HepG2 (cell line): Measurements from ENCODE around the gene TCAF1. TPM values are rescaled to one million over a fixed set of nuclear protein-coding genes. Genes with fewer than 3 reads are reported as not detected.

Source experiments
- ELF1 ChIP-seq: sonication (generic); formaldehyde crosslinking; IDR thresholded peaks from 2 replicates; pipeline ENCODE4 v1.4.0; 2020; ENCODE audit warnings: missing genetic modification reagents
- MXD4 ChIP-seq: IDR thresholded peaks from 2 replicates; pipeline ENCODE4 v1.6.1; 2016; ENCODE audit warnings: mild to moderate bottlenecking, missing biosample characterization, missing genetic modification reagents
- POLR2A ChIP-seq, 2 experiments: IDR thresholded peaks; 2 replicates each; pipeline ENCODE4 v1.6.1; 2011; ENCODE audit warnings: low read depth in 2 of 2, low read length in 2 of 2, mild to moderate bottlenecking in 1 of 2, moderate library complexity in 1 of 2; ENCODE audit not compliant: insufficient read depth in 1 of 2
- ZBTB3 ChIP-seq: sonication (generic); formaldehyde crosslinking; IDR thresholded peaks from 2 replicates; pipeline ENCODE4 v1.4.0; 2020; ENCODE audit warnings: low read depth, mild to moderate bottlenecking, moderate library complexity, missing genetic modification reagents, borderline replicate concordance
- ZNF441 ChIP-seq: sonication (generic); formaldehyde crosslinking; IDR thresholded peaks from 2 replicates; pipeline ENCODE4 v1.7.0; 2021; ENCODE audit warnings: missing genetic modification reagents, borderline replicate concordance
- ZNF570 ChIP-seq: sonication (generic); formaldehyde crosslinking; IDR thresholded peaks from 2 replicates; pipeline ENCODE4 v1.4.0; 2020; ENCODE audit warnings: mild to moderate bottlenecking, missing genetic modification reagents, borderline replicate concordance
- ZNF674 ChIP-seq: sonication (generic); formaldehyde crosslinking; IDR thresholded peaks from 2 replicates; pipeline ENCODE4 v1.5.0; 2020; ENCODE audit warnings: low read depth, mild to moderate bottlenecking, missing genetic modification reagents
- ZNF768 ChIP-seq: sonication (generic); formaldehyde crosslinking; IDR thresholded peaks from 2 replicates; pipeline ENCODE4 v1.4.0; 2020; ENCODE audit warnings: missing genetic modification reagents
- polyA plus RNA-seq, 8 experiments: library from polyadenylated mRNA; depleted of rRNA in 3 of 8; stranded (reverse) in 7 of 8; unstranded in 1 of 8; fragments of >200 nt; fragmentation: Illumina TruSeq in 4 of 8; extraction: Trizol in 4 of 8; gene quantifications; 2 replicates each; pipeline versions ENCODE4 v1.2.1 to v1.2.3, GENCODE V29; 2011 to 2016; ENCODE audit warnings: low read depth in 4 of 8, missing spikeins in 1 of 8, mixed read lengths in 1 of 8; ENCODE audit not compliant: insufficient read depth in 1 of 8
- total RNA-seq, 5 experiments: library from RNA; depleted of rRNA; stranded (reverse); fragments of >200 nt; fragmentation: Illumina TruSeq; extraction: Trizol; gene quantifications; 2 replicates each; pipeline ENCODE4 v1.2.3, GENCODE V29; 2016; ENCODE audit warnings: low read depth in 1 of 5
- TF ChIP-seq, protein P1 (sequence below): sonication (generic); formaldehyde crosslinking; IDR thresholded peaks from 2 replicates; pipeline ENCODE4 v1.5.0; 2020; ENCODE audit warnings: mild to moderate bottlenecking, missing genetic modification reagents, moderate library complexity
- TF ChIP-seq, protein P2 (sequence below): sonication (generic); formaldehyde crosslinking; IDR thresholded peaks from 2 replicates; pipeline ENCODE4 v1.4.0; 2020; ENCODE audit warnings: missing genetic modification reagents
- TF ChIP-seq, protein P3 (sequence below): sonication (generic); formaldehyde crosslinking; IDR thresholded peaks from 2 replicates; pipeline ENCODE4 v1.4.0; 2020; ENCODE audit warnings: mild to moderate bottlenecking, missing genetic modification reagents
- TF ChIP-seq, protein P4 (sequence below), 2 experiments: fragments of 450-650 bp in 1 of 2; sonication (generic) in 1 of 2; formaldehyde crosslinking in 1 of 2; IDR thresholded peaks; 2 replicates each; pipeline versions ENCODE4 v1.6.1 to v1.8.0; 2016 to 2022; ENCODE audit warnings: antibody characterized with exemption in 1 of 2, mild to moderate bottlenecking in 1 of 2, missing genetic modification reagents in 1 of 2

TCAF1 gene
- total and polyA plus RNA-seq, 2 of the 13 experiments (the other 11 are each of a cell fraction or from before 2014, with no cell fraction given), result 36.2 to 101 TPM

DNA sequence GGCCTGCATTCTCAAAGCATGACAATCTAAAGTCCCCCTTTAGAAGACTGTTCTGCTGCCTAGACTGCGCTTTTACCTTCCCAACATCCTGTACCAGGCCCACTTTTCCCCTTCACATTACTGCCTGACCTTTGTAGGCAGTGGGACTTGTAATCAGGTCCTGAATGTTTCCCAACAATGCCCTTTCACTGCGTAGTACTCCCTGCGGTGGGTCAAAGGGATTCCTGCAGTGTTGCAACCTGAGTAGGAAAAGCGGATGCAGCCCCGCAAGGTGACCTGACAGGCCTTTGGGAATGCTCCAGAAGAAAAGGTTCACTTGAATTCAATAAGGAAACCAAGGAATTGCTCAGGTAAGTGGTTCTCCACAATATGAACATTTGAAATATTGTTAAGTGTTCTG lies 4.9 kb upstream of the TCAF1 start (continued):
- TF ChIP-seq, protein P1, sequence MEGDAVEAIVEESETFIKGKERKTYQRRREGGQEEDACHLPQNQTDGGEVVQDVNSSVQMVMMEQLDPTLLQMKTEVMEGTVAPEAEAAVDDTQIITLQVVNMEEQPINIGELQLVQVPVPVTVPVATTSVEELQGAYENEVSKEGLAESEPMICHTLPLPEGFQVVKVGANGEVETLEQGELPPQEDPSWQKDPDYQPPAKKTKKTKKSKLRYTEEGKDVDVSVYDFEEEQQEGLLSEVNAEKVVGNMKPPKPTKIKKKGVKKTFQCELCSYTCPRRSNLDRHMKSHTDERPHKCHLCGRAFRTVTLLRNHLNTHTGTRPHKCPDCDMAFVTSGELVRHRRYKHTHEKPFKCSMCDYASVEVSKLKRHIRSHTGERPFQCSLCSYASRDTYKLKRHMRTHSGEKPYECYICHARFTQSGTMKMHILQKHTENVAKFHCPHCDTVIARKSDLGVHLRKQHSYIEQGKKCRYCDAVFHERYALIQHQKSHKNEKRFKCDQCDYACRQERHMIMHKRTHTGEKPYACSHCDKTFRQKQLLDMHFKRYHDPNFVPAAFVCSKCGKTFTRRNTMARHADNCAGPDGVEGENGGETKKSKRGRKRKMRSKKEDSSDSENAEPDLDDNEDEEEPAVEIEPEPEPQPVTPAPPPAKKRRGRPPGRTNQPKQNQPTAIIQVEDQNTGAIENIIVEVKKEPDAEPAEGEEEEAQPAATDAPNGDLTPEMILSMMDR, result peak; percentile 18; the same call in 1 of the 2 replicates
- TF ChIP-seq POLR2A (IDR thresholded peaks at IDR 0.05; ENCODE audit: insufficient read depth in 1 of 2, low read depth in 2 of 2, low read length in 2 of 2) (peak in 1 of 2 experiments; percentile 31; a peak in 1 of 4 replicates), ZNF570 (CRISPR knock-in tag) (no peak), ZNF768 (CRISPR knock-in tag) (no peak), ZBTB3 (CRISPR knock-in tag) (0 out of 2 replicates have a peak, but pooled peaks have one; percentile 40), ZNF674 (CRISPR knock-in tag) (no peak), MXD4 (CRISPR knock-in tag) (no peak), ZNF441 (CRISPR knock-in tag) (no peak), ELF1 (CRISPR knock-in tag) (peak; percentile 54)
- TF ChIP-seq, protein P2, sequence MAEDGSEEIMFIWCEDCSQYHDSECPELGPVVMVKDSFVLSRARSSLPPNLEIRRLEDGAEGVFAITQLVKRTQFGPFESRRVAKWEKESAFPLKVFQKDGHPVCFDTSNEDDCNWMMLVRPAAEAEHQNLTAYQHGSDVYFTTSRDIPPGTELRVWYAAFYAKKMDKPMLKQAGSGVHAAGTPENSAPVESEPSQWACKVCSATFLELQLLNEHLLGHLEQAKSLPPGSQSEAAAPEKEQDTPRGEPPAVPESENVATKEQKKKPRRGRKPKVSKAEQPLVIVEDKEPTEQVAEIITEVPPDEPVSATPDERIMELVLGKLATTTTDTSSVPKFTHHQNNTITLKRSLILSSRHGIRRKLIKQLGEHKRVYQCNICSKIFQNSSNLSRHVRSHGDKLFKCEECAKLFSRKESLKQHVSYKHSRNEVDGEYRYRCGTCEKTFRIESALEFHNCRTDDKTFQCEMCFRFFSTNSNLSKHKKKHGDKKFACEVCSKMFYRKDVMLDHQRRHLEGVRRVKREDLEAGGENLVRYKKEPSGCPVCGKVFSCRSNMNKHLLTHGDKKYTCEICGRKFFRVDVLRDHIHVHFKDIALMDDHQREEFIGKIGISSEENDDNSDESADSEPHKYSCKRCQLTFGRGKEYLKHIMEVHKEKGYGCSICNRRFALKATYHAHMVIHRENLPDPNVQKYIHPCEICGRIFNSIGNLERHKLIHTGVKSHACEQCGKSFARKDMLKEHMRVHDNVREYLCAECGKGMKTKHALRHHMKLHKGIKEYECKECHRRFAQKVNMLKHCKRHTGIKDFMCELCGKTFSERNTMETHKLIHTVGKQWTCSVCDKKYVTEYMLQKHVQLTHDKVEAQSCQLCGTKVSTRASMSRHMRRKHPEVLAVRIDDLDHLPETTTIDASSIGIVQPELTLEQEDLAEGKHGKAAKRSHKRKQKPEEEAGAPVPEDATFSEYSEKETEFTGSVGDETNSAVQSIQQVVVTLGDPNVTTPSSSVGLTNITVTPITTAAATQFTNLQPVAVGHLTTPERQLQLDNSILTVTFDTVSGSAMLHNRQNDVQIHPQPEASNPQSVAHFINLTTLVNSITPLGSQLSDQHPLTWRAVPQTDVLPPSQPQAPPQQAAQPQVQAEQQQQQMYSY, result no peak
- TF ChIP-seq, protein P3, sequence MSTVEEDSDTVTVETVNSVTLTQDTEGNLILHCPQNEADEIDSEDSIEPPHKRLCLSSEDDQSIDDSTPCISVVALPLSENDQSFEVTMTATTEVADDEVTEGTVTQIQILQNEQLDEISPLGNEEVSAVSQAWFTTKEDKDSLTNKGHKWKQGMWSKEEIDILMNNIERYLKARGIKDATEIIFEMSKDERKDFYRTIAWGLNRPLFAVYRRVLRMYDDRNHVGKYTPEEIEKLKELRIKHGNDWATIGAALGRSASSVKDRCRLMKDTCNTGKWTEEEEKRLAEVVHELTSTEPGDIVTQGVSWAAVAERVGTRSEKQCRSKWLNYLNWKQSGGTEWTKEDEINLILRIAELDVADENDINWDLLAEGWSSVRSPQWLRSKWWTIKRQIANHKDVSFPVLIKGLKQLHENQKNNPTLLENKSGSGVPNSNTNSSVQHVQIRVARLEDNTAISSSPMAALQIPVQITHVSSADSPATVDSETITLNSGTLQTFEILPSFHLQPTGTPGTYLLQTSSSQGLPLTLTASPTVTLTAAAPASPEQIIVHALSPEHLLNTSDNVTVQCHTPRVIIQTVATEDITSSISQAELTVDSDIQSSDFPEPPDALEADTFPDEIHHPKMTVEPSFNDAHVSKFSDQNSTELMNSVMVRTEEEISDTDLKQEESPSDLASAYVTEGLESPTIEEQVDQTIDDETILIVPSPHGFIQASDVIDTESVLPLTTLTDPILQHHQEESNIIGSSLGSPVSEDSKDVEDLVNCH (CRISPR knock-in tag), result no peak
- TF ChIP-seq, protein P4, sequence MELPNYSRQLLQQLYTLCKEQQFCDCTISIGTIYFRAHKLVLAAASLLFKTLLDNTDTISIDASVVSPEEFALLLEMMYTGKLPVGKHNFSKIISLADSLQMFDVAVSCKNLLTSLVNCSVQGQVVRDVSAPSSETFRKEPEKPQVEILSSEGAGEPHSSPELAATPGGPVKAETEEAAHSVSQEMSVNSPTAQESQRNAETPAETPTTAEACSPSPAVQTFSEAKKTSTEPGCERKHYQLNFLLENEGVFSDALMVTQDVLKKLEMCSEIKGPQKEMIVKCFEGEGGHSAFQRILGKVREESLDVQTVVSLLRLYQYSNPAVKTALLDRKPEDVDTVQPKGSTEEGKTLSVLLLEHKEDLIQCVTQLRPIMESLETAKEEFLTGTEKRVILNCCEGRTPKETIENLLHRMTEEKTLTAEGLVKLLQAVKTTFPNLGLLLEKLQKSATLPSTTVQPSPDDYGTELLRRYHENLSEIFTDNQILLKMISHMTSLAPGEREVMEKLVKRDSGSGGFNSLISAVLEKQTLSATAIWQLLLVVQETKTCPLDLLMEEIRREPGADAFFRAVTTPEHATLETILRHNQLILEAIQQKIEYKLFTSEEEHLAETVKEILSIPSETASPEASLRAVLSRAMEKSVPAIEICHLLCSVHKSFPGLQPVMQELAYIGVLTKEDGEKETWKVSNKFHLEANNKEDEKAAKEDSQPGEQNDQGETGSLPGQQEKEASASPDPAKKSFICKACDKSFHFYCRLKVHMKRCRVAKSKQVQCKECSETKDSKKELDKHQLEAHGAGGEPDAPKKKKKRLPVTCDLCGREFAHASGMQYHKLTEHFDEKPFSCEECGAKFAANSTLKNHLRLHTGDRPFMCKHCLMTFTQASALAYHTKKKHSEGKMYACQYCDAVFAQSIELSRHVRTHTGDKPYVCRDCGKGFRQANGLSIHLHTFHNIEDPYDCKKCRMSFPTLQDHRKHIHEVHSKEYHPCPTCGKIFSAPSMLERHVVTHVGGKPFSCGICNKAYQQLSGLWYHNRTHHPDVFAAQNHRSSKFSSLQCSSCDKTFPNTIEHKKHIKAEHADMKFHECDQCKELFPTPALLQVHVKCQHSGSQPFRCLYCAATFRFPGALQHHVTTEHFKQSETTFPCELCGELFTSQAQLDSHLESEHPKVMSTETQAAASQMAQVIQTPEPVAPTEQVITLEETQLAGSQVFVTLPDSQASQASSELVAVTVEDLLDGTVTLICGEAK (IDR thresholded peaks at IDR 0.05), result no peak
- TF ChIP-seq, protein P4 (CRISPR knock-in tag; IDR thresholded peaks at IDR 0.05), result no peak
